HepG2 (cell line): Measurements from ENCODE around the gene MASP2. TPM values are rescaled to one million over a fixed set of nuclear protein-coding genes. Genes with fewer than 3 reads are reported as not detected.

Source experiments
- ATAC-seq: fragments of 200-7000 bp; cut with Tn5 transposase; 3 replicates; pipeline ENCODE4 v1.9.1; 2020; ENCODE audit warnings: mild to moderate bottlenecking, moderate library complexity
- BruUV-seq: library from RNA; stranded (reverse); fragments of 400-500 nt; replicated peaks from 2 replicates; lab custom pipeline; 2021; lab: Mats Ljungman, UMichigan
- CTCF ChIA-PET: fragments of 300-600 bp; formaldehyde crosslinking; extraction: SDS; loops from one replicate; lab custom pipeline; 2021; ENCODE audit warnings: low total read pairs, inconsistent platforms, low intra/inter-chr PET ratio; lab: Yijun Ruan, JAX
- POLR2A ChIA-PET: fragments of 350-600 bp; sonication (Branson Sonifier 250); formaldehyde crosslinking; loops from one replicate; lab custom pipeline; 2020; ENCODE audit warnings: antibody characterized with exemption, inconsistent platforms; lab: Yijun Ruan, JAX
- DNase-seq: peaks from one replicate; pipeline ENCODE4 v3.0.0-alpha.2; 2015; ENCODE audit warnings: low spot score
- FAIRE-seq: peaks from 3 replicates; lab custom pipeline; 2011; peaks lifted over from hg19 to GRCh38; lab: Jason Lieb, UNC
- H2AFZ ChIP-seq: one replicate; pipeline ENCODE4 v1.6.1; 2011; ENCODE audit warnings: low read length, inconsistent platforms
- H3K27ac ChIP-seq: fragments of 300-600 bp; 3 replicates; pipeline ENCODE4 v1.8.0; 2011; ENCODE audit warnings: mixed run types, mild to moderate bottlenecking, mixed read lengths, low read length, inconsistent platforms; ENCODE audit not compliant: insufficient read depth; ENCODE audit errors: extremely low read length
- H3K27me3 ChIP-seq, 2 experiments: fragments of 200-600 bp in 1 of 2; 2 replicates in 1 of 2; 3 replicates in 1 of 2; pipeline versions ENCODE4 v1.6.0 to v1.8.0; 2011; ENCODE audit warnings: low read length in 2 of 2, mild to moderate bottlenecking in 2 of 2, moderate library complexity in 2 of 2, inconsistent platforms in 1 of 2; ENCODE audit not compliant: insufficient read depth in 2 of 2, control insufficient read depth in 1 of 2
- H3K36me3 ChIP-seq, 2 experiments: fragments of 200-600 bp in 1 of 2; replicated peaks in 1 of 2; 2 replicates in 1 of 2; 3 replicates in 1 of 2; pipeline versions ENCODE4 v1.5.1 to v1.8.0; 2011; ENCODE audit warnings: low read length in 2 of 2, inconsistent platforms in 1 of 2; ENCODE audit not compliant: insufficient read depth in 2 of 2, control insufficient read depth in 1 of 2
- H3K4me1 ChIP-seq: 2 replicates; pipeline ENCODE4 v1.5.1; 2012; ENCODE audit warnings: low read length, inconsistent platforms; ENCODE audit not compliant: insufficient read depth
- H3K4me2 ChIP-seq: 2 replicates; pipeline ENCODE4 v1.6.0; 2011; ENCODE audit warnings: low read depth, low read length, inconsistent platforms
- H3K4me3 ChIP-seq, 3 experiments: fragments of 200-600 bp in 1 of 3; sonication (generic), shearing (Covaris generic) in 1 of 3; replicated peaks in 1 of 3; 2 replicates each; pipeline ENCODE4 v1.5.1; 2011 to 2016; ENCODE audit warnings: low read length in 3 of 3, inconsistent platforms in 2 of 3, low read depth in 2 of 3, mild to moderate bottlenecking in 2 of 3, control low read depth in 1 of 3, mixed read lengths in 1 of 3; ENCODE audit not compliant: insufficient read depth in 1 of 3
- H3K79me2 ChIP-seq: one replicate; pipeline ENCODE4 v1.6.1; 2011; ENCODE audit warnings: low read length, inconsistent platforms; ENCODE audit not compliant: insufficient read depth
- H3K9ac ChIP-seq: 2 replicates; pipeline ENCODE4 v1.6.0; 2011; ENCODE audit warnings: mild to moderate bottlenecking, low read depth, low read length, inconsistent platforms; ENCODE audit not compliant: insufficient read depth
- H3K9me3 ChIP-seq: 2 replicates; pipeline ENCODE4 v1.5.1; 2012; ENCODE audit warnings: mild to moderate bottlenecking, low read length
- H4K20me1 ChIP-seq: 2 replicates; pipeline ENCODE4 v1.6.0; 2011; ENCODE audit warnings: inconsistent platforms, mild to moderate bottlenecking, low read length, moderate library complexity; ENCODE audit not compliant: insufficient read depth
- DMAP1 ChIP-seq: IDR thresholded peaks from 2 replicates; pipeline ENCODE4 v1.6.1; 2016
- JDP2 ChIP-seq: sonication (generic); formaldehyde crosslinking; IDR thresholded peaks from 2 replicates; pipeline ENCODE4 v1.8.1; 2022; ENCODE audit warnings: missing genetic modification reagents, borderline replicate concordance
- KLF15 ChIP-seq: sonication (generic); formaldehyde crosslinking; IDR thresholded peaks from 2 replicates; pipeline ENCODE4 v1.8.1; 2023; ENCODE audit warnings: borderline replicate concordance, mild to moderate bottlenecking, inconsistent platforms, missing genetic modification reagents, mixed read lengths
- MIXL1 ChIP-seq: IDR thresholded peaks from 2 replicates; pipeline ENCODE4 v1.6.1; 2016
- NFAT5 ChIP-seq: sonication (generic); formaldehyde crosslinking; IDR thresholded peaks from 2 replicates; pipeline ENCODE4 v1.4.0; 2020; ENCODE audit warnings: missing genetic modification reagents
- SP4 ChIP-seq: sonication (generic); formaldehyde crosslinking; IDR thresholded peaks from 2 replicates; pipeline ENCODE4 v1.8.1; 2023; ENCODE audit warnings: mild to moderate bottlenecking, missing genetic modification reagents
- TCF12 ChIP-seq, 2 experiments: fragments of 450-650 bp in 1 of 2; sonication (generic) in 1 of 2; formaldehyde crosslinking in 1 of 2; IDR thresholded peaks; 2 replicates each; pipeline versions ENCODE4 v1.6.1 to v1.8.0; 2017 to 2022; ENCODE audit warnings: antibody characterized with exemption in 1 of 2, mild to moderate bottlenecking in 1 of 2, missing genetic modification reagents in 1 of 2, moderate library complexity in 1 of 2
- ZBED4 ChIP-seq: sonication (generic); formaldehyde crosslinking; IDR thresholded peaks from 2 replicates; pipeline ENCODE4 v1.4.0; 2020; ENCODE audit warnings: missing genetic modification reagents, borderline replicate concordance
- ZBTB7B ChIP-seq: sonication (generic); formaldehyde crosslinking; IDR thresholded peaks from 2 replicates; pipeline ENCODE4 v1.4.0; 2020; ENCODE audit warnings: missing genetic modification reagents
- ZFX ChIP-seq: sonication (generic); formaldehyde crosslinking; IDR thresholded peaks from 2 replicates; pipeline ENCODE4 v1.4.0; 2020; ENCODE audit warnings: mild to moderate bottlenecking, low read depth, missing genetic modification reagents, moderate library complexity
- ZNF281 ChIP-seq: sonication (generic); formaldehyde crosslinking; IDR thresholded peaks from 2 replicates; pipeline ENCODE4 v1.4.0; 2020; ENCODE audit warnings: missing genetic modification reagents, borderline replicate concordance
- WGBS: methylation state at CpG from one replicate; pipeline ENCODE4 v1.1.6; 2017; ENCODE audit warnings: low lambda C conversion rate; 5-methylcytosine and 5-hydroxymethylcytosine counted together
- in situ Hi-C: cut with HindIII; loops from 2 replicates; pipeline ENCODE4 v1.10.0; 2017; ENCODE audit warnings: low pct_unique_long_range_greater_than_20kb; ENCODE audit not compliant: extremely low pct_ligation_motif_present
- intact Hi-C: fragments of 100-400 bp; cut with micrococcal nuclease; formaldehyde crosslinking; loops from one replicate; pipeline ENCODE4 v1.10.0; 2022; ENCODE audit not compliant: unreplicated experiment
- polyA plus RNA-seq, 8 experiments: library from polyadenylated mRNA; depleted of rRNA in 3 of 8; stranded (reverse) in 7 of 8; unstranded in 1 of 8; fragments of >200 nt; fragmentation: Illumina TruSeq in 4 of 8; extraction: Trizol in 4 of 8; gene quantifications; 2 replicates each; pipeline versions ENCODE4 v1.2.1 to v1.2.3, GENCODE V29; 2011 to 2016; ENCODE audit warnings: low read depth in 4 of 8, missing spikeins in 1 of 8, mixed read lengths in 1 of 8; ENCODE audit not compliant: insufficient read depth in 1 of 8
- total RNA-seq, 5 experiments: library from RNA; depleted of rRNA; stranded (reverse); fragments of >200 nt; fragmentation: Illumina TruSeq; extraction: Trizol; gene quantifications; 2 replicates each; pipeline ENCODE4 v1.2.3, GENCODE V29; 2016; ENCODE audit warnings: low read depth in 1 of 5
- TF ChIP-seq, protein P1 (sequence below): sonication (generic); formaldehyde crosslinking; IDR thresholded peaks from 2 replicates; pipeline ENCODE4 v1.8.1; 2023; ENCODE audit warnings: mild to moderate bottlenecking, missing genetic modification reagents, borderline replicate concordance

The MASP2 gene
- total and polyA plus RNA-seq, 2 of the 13 experiments (the other 11 are each of a cell fraction or from before 2014, with no cell fraction given), result 7.1 to 11.8 TPM

GRCh38 chr1:10989095-10989494 is 57.9 kb downstream of the MASP2 start:
- Histone ChIP-seq H3K4me2 (no peak overlapping the region), H3K9ac (no peak overlapping the region), H3K4me3 (no peak overlapping the region), H3K9me3 (no peaks in the 10 kb centered on the region), H3K27ac (no peak overlapping the region), H3K79me2 (no peaks in the 10 kb centered on the region), H3K36me3 (no peaks in the 10 kb centered on the region), H3K27me3 (peaks cover 2 to 15% of the 10 kb centered on the region in 2 experiments), H4K20me1 (no peaks in the 10 kb centered on the region), H2AFZ (no peak overlapping the region), H3K4me1 (no peaks in the 10 kb centered on the region; the same call in 1 of the 2 replicates)
- DNase-seq (no peak), ATAC-seq (no peak), FAIRE-seq (no peak)
- in situ Hi-C loops, result no loop called here
- POLR2A ChIA-PET, result no interaction called here
- intact Hi-C loops, result no loop called here
- no TSS peak for BruUV-seq
- CTCF ChIA-PET, result no interaction called here
- 64% methylated on average over 5 of the region's 5 CpGs for WGBS
- no peak for TF ChIP-seq ZFX (CRISPR knock-in tag)
- TF ChIP-seq ZBED4, result no peak
- no peak for TF ChIP-seq DMAP1 (CRISPR knock-in tag)
- TF ChIP-seq SP4, result no peak
- TF ChIP-seq NFAT5, result no peak
- TF ChIP-seq, protein P1, sequence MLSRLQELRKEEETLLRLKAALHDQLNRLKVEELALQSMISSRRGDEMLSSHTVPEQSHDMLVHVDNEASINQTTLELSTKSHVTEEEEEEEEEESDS (CRISPR knock-in tag), result no peak
- no peak for TF ChIP-seq ZNF281 (CRISPR knock-in tag)
- TF ChIP-seq JDP2 (CRISPR knock-in tag), result no peak
- no peak for TF ChIP-seq TCF12 (IDR thresholded peaks at IDR 0.05)
- TF ChIP-seq TCF12 (CRISPR knock-in tag; IDR thresholded peaks at IDR 0.05), result no peak
- no peak for TF ChIP-seq KLF15 (CRISPR knock-in tag)
- TF ChIP-seq ZBTB7B, result no peak
- no peak for TF ChIP-seq MIXL1
